Measurements from ENCODE around the gene NYAP2. TPM values are rescaled to one million over a fixed set of nuclear protein-coding genes. Genes with fewer than 3 reads are reported as not detected.

NYAP2 gene
- polyA plus RNA-seq, 3 donors = not detected

DNA sequence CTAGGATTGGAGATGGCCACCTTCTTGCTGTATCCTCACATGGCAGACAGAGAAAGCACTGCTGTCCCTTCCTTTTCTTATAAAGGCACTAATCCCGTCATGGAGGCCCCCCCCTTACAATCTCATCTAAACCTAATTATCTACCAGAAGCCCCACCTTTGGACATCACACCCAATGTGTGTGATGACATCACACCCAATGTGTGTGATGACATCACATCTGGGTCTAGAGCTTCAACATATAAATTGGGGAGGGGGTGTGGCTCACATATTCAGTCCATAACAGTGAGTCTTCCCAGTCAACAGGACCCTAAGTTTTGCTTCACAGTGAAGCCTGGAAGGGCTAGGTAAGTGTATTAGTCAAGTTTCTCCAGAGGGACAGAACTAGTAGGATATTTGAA is 213.1 kb downstream of the NYAP2 start:
- Histone ChIP-seq H3K79me2 (ENCODE audit: insufficient read depth, low read length) (no peaks in the 10 kb centered on the region), H3K27ac (ENCODE audit: low read depth in 1 of 2, low read length in 2 of 2) (no peak overlapping the region), H3K4me3 (replicated peaks in 1 of 3; ENCODE audit: low read depth in 2 of 3, low read length in 3 of 3) (no peak overlapping the region), H3K27me3 (ENCODE audit: control insufficient read depth in 2 of 2, insufficient read depth in 2 of 2, low read length in 2 of 2) (no peaks in the 10 kb centered on the region), H3K9ac (ENCODE audit: insufficient read depth, low read length, poor library complexity, severe bottlenecking) (no peak overlapping the region), H3K36me3 (replicated peaks in 1 of 2; ENCODE audit: control insufficient read depth in 1 of 2, insufficient read depth in 2 of 2, low read length in 2 of 2) (no peaks in the 10 kb centered on the region), H3K4me1 (ENCODE audit: control insufficient read depth in 1 of 2, insufficient read depth in 2 of 2, low read length in 2 of 2) (no peaks in the 10 kb centered on the region), H3K4me2 (replicated peaks; ENCODE audit: extremely low read depth, low read length, poor library complexity, severe bottlenecking) (no peak overlapping the region), H4K20me1 (ENCODE audit: insufficient read depth, low read length) (no peaks in the 10 kb centered on the region), H3K9me3 (replicated peaks in 1 of 2; ENCODE audit: control insufficient read depth in 1 of 2, insufficient read depth in 1 of 2, low read length in 2 of 2) (no peaks in the 10 kb centered on the region), H2AFZ (ENCODE audit: insufficient read depth, low read depth, low read length, poor library complexity, severe bottlenecking) (no peak overlapping the region)
- Mint-ChIP-seq H3K27me3 (ENCODE audit: low read depth in 3 of 3) (peaks cover 0 to 2% (median 0%) of the 10 kb centered on the region in 3 donors), H3K4me1 (no peaks in the 10 kb centered on the region), H3K36me3 (no peaks in the 10 kb centered on the region), H3K27ac (no peak overlapping the region), H3K4me3 (no peak overlapping the region), H3K9me3 (peaks cover 0 to 9% (median 4%) of the 10 kb centered on the region in 7 donors)
- intact Hi-C loops (cut with micrococcal nuclease) = no loop called here
- TF ChIP-seq, protein P1, sequence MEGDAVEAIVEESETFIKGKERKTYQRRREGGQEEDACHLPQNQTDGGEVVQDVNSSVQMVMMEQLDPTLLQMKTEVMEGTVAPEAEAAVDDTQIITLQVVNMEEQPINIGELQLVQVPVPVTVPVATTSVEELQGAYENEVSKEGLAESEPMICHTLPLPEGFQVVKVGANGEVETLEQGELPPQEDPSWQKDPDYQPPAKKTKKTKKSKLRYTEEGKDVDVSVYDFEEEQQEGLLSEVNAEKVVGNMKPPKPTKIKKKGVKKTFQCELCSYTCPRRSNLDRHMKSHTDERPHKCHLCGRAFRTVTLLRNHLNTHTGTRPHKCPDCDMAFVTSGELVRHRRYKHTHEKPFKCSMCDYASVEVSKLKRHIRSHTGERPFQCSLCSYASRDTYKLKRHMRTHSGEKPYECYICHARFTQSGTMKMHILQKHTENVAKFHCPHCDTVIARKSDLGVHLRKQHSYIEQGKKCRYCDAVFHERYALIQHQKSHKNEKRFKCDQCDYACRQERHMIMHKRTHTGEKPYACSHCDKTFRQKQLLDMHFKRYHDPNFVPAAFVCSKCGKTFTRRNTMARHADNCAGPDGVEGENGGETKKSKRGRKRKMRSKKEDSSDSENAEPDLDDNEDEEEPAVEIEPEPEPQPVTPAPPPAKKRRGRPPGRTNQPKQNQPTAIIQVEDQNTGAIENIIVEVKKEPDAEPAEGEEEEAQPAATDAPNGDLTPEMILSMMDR (IDR thresholded peaks at IDR 0.05) = no peak
- no CpG with 5 or more reads among the region's 1 CpG for WGBS (ENCODE audit: insufficient coverage)
- no peak for DNase-seq

DNA sequence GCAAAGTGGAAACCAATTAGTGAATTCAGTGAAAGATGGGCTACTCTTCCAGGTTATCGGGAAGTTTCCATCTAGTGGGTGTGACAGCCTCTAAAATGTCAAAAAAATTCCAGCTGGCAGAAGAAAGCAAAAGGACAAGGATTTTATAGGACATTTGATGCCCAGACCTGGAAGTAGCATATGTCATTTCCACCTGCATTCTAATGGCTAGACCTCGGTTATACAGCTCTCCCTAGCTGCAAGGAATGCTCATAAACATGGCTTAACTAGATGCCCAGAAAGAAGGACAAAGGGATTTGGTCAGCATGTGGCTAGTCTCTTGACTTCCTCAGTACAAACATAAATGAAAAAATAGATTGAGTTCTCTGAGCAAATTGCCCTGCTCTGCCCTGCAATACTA is 215.4 kb downstream of the NYAP2 start:
- H3K4me3 ChIP-seq (replicated peaks in 1 of 3; ENCODE audit: low read depth in 2 of 3, low read length in 3 of 3) = no peak overlapping the region
- no peak overlapping the region for H3K9ac ChIP-seq (ENCODE audit: insufficient read depth, low read length, poor library complexity, severe bottlenecking)
- Mint-ChIP-seq H3K36me3 (no peaks in the 10 kb centered on the region), H3K27ac (no peak overlapping the region), H3K4me3 (no peak overlapping the region), H3K27me3 (ENCODE audit: low read depth in 3 of 3) (peaks cover 0 to 3% (median 0%) of the 10 kb centered on the region in 3 donors), H3K9me3 (peaks cover 0 to 7% (median 4%) of the 10 kb centered on the region in 7 donors), H3K4me1 (no peaks in the 10 kb centered on the region)
- no peak overlapping the region for H3K27ac ChIP-seq (ENCODE audit: low read depth in 1 of 2, low read length in 2 of 2)
- no peak overlapping the region for H2AFZ ChIP-seq (ENCODE audit: insufficient read depth, low read depth, low read length, poor library complexity, severe bottlenecking)
- no peaks in the 10 kb centered on the region for H3K27me3 ChIP-seq (ENCODE audit: control insufficient read depth in 2 of 2, insufficient read depth in 2 of 2, low read length in 2 of 2)
- 69% methylated on average over 2 of the region's 2 CpGs for WGBS (ENCODE audit: insufficient coverage)
- H3K79me2 ChIP-seq (ENCODE audit: insufficient read depth, low read length) = no peaks in the 10 kb centered on the region
- H4K20me1 ChIP-seq (ENCODE audit: insufficient read depth, low read length) = no peaks in the 10 kb centered on the region
- H3K4me2 ChIP-seq (replicated peaks; ENCODE audit: extremely low read depth, low read length, poor library complexity, severe bottlenecking) = no peak overlapping the region
- no peaks in the 10 kb centered on the region for H3K9me3 ChIP-seq (replicated peaks in 1 of 2; ENCODE audit: control insufficient read depth in 1 of 2, insufficient read depth in 1 of 2, low read length in 2 of 2)
- TF ChIP-seq, protein P1 (IDR thresholded peaks at IDR 0.05) = no peak
- intact Hi-C loops (cut with micrococcal nuclease) = no loop called here
- no peak for DNase-seq
- H3K36me3 ChIP-seq (replicated peaks in 1 of 2; ENCODE audit: control insufficient read depth in 1 of 2, insufficient read depth in 2 of 2, low read length in 2 of 2) = no peaks in the 10 kb centered on the region
- H3K4me1 ChIP-seq (ENCODE audit: control insufficient read depth in 1 of 2, insufficient read depth in 2 of 2, low read length in 2 of 2) = no peaks in the 10 kb centered on the region
